ENCODE measurements around the gene DAB2IP.
"Not testable (repeated sequence)": the region's sequence is repeated elsewhere in the genome, so short reads cannot be mapped to it uniquely, and the experiment has no call there.

Gene DAB2IP

GRCh38 chr9:121780177-121781040 lies 129.0 kb downstream of the DAB2IP start:
- no peak for DNase-seq

- DNase-seq, result no peak
These were observed 129.7 kb downstream of the DAB2IP start for GRCh38 chr9:121781145-121781548.

- DNase-seq, result no peak
These were observed 130.4 kb downstream of the DAB2IP start for GRCh38 chr9:121781701-121782464.

GRCh38 chr9:121782514-121783110 lies 131.2 kb downstream of the DAB2IP start:
- no peak for DNase-seq

GRCh38 chr9:121783111-121783510 lies 131.7 kb downstream of the DAB2IP start:
- no peak for DNase-seq

- no peak for DNase-seq
These were observed 132.4 kb downstream of the DAB2IP start for GRCh38 chr9:121783521-121784507.

- no peak for DNase-seq
These were observed 133.4 kb downstream of the DAB2IP start for GRCh38 chr9:121784731-121785411.

- DNase-seq, result no peak
These were observed 134.5 kb downstream of the DAB2IP start for GRCh38 chr9:121785673-121786542.

- DNase-seq, result no peak
These were observed 135.1 kb downstream of the DAB2IP start for GRCh38 chr9:121786543-121786948.

GRCh38 chr9:121786998-121787422 lies 135.6 kb downstream of the DAB2IP start:
- no peak for DNase-seq

GRCh38 chr9:121788686-121789366 lies 137.4 kb downstream of the DAB2IP start:
- no peak for DNase-seq

- no peak for DNase-seq
These were observed 139.4 kb downstream of the DAB2IP start for GRCh38 chr9:121790841-121791240.

GRCh38 chr9:121792476-121792875 lies 141.0 kb downstream of the DAB2IP start:
- not testable (repeated sequence) for DNase-seq

- DNase-seq, result not testable (repeated sequence)
These were observed 142.9 kb downstream of the DAB2IP start for GRCh38 chr9:121794334-121794733.

GRCh38 chr9:121797081-121797480 lies 145.6 kb downstream of the DAB2IP start:
- DNase-seq, result no peak

GRCh38 chr9:121798941-121799340 lies 147.5 kb downstream of the DAB2IP start:
- DNase-seq, result no peak

- no peak for DNase-seq
These were observed 148.9 kb downstream of the DAB2IP start for GRCh38 chr9:121800376-121800775.

- DNase-seq, result no peak
These were observed 150.1 kb downstream of the DAB2IP start for GRCh38 chr9:121801579-121801978.

GRCh38 chr9:121802753-121803152 lies 151.3 kb downstream of the DAB2IP start:
- no peak for DNase-seq

Data from CD4-positive, alpha-beta T cell treated with Interleukin-21 for 1 hour (primary cell).